ENCODE measurements around the gene BIRC5. TPM values are rescaled to one million over a fixed set of nuclear protein-coding genes. Genes with fewer than 3 reads are reported as not detected.
A peak's percentile ranks its signal among the peaks of the same experiment; 100 is the strongest.

BIRC5 gene
- total RNA-seq, 4 donors from 2014 or later: 3.7 to 9.6 (median 5.5) TPM

DNA sequence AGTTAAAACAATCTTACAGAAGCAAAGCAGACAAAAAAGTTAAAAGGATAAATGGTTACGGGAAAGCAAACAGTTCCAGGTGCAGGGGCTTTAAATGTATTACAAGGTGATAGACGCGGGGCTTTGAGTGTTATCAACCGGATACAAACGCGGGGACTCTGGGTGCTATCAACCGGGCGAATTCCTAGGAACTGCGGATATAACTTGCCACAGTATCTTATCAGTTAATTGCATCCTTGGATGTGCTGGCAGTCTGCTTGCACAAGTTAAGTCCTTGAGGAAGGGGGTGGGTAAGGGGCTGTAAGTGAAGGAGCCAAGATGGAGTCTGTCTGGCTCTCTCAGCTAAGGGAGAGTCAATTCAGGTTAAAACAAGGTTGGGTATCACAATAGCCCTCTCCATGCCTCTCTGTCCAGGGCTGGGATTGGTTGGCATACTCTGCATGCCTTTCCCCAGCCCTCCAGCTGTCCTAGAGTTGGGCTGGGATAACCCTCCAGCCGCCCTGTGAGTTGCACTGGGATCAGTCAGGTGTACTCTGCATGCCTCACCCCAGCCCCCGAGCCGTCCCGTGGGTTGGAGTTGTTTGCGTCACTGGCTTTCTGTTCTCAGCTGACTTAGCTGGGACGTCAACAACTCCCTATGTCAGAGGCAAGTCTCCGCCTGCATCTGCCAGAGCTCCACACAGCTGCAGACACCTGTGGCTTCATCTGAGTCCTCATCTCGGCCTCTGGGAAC, 58.3 kb downstream of the BIRC5 start:
- 41% methylated on average over 9 of the region's 17 CpGs for WGBS
- TF ChIP-seq, protein P1, sequence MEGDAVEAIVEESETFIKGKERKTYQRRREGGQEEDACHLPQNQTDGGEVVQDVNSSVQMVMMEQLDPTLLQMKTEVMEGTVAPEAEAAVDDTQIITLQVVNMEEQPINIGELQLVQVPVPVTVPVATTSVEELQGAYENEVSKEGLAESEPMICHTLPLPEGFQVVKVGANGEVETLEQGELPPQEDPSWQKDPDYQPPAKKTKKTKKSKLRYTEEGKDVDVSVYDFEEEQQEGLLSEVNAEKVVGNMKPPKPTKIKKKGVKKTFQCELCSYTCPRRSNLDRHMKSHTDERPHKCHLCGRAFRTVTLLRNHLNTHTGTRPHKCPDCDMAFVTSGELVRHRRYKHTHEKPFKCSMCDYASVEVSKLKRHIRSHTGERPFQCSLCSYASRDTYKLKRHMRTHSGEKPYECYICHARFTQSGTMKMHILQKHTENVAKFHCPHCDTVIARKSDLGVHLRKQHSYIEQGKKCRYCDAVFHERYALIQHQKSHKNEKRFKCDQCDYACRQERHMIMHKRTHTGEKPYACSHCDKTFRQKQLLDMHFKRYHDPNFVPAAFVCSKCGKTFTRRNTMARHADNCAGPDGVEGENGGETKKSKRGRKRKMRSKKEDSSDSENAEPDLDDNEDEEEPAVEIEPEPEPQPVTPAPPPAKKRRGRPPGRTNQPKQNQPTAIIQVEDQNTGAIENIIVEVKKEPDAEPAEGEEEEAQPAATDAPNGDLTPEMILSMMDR (IDR thresholded peaks at IDR 0.05): no peak
- TF ChIP-seq EP300 (IDR thresholded peaks at IDR 0.05) (no peak), POLR2A (IDR thresholded peaks at IDR 0.05) (no peak), POLR2AphosphoS5 (IDR thresholded peaks at IDR 0.05) (no peak)
- H3K9me3 ChIP-seq: no peaks in the 10 kb centered on the region
- DNase-seq (ENCODE audit: low spot score in 2 of 2): peak in 1 of 2 donors; percentile 76
- no peaks in the 10 kb centered on the region for H3K36me3 ChIP-seq
- peaks cover 44% of the 10 kb centered on the region for H3K27me3 ChIP-seq
- H3K27ac ChIP-seq: no peak overlapping the region
- peaks cover 16% of the 10 kb centered on the region for H3K4me1 ChIP-seq
- no peak overlapping the region for H3K4me3 ChIP-seq

DNA sequence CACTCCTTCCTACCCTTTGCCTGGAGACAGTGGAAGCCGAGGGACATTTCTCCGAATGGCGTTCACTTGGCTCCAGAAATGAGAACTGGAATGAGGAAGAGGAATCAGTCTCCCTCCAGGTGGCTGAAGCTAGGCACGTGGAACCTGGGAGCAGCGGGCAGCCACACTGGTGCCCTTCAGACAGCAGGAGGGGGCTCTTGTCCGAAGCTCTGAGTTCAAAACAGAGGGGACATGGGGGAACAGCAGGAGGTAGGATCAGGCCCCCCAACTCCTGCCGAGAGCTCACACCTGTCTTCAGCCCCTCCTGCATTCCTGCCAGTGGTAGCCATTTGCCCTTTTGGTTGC, 58.8 kb downstream of the BIRC5 start:
- Histone ChIP-seq H3K27ac (no peak overlapping the region), H3K27me3 (peaks cover 44% of the 10 kb centered on the region), H3K36me3 (no peaks in the 10 kb centered on the region), H3K4me3 (no peak overlapping the region), H3K4me1 (peaks cover 16% of the 10 kb centered on the region), H3K9me3 (no peaks in the 10 kb centered on the region)
- WGBS: 53% methylated on average over 4 of the region's 7 CpGs
- DNase-seq (ENCODE audit: low spot score in 2 of 2): no peak
- no peak for TF ChIP-seq EP300 (IDR thresholded peaks at IDR 0.05)
- no peak for TF ChIP-seq POLR2A (IDR thresholded peaks at IDR 0.05)
- TF ChIP-seq, protein P1 (IDR thresholded peaks at IDR 0.05): no peak
- TF ChIP-seq POLR2AphosphoS5 (IDR thresholded peaks at IDR 0.05): no peak

DNA sequence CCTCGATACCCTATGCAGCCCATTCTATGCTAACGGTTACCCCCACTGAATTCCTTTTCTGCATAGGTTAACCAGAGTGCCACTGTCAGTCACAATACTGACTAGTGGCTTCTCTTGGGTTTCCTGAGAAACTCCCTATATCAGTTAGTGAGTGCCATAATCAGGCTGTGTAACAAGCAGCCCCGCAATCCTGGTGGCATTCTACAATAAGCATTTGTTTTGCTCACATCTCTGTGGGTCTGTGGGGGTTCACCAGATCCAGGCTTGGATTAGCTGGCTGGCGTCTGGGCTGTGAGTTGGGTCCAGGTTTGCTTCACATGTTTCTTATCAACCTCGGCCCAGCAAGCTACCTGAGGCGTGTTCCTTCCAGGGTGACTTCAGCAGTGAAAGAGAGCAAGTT, 59.8 kb downstream of the BIRC5 start:
- peaks cover 16% of the 10 kb centered on the region for H3K4me1 ChIP-seq
- H3K27ac ChIP-seq: no peak overlapping the region
- WGBS: 90% methylated on average over 6 of the region's 6 CpGs

More for the DNA sequence above, 59.8 kb downstream of the BIRC5 start:
- DNase-seq (ENCODE audit: low spot score in 2 of 2): no peak
- peaks cover 36% of the 10 kb centered on the region for H3K27me3 ChIP-seq
- TF ChIP-seq EP300 (IDR thresholded peaks at IDR 0.05): no peak
- TF ChIP-seq POLR2A (IDR thresholded peaks at IDR 0.05): no peak
- no peaks in the 10 kb centered on the region for H3K36me3 ChIP-seq
- no peaks in the 10 kb centered on the region for H3K9me3 ChIP-seq
- no peak overlapping the region for H3K4me3 ChIP-seq

Other genes with a start within 250 kb of the BIRC5 start
- 10 to 100 TPM; 27.9 to 48.8 (median 32.0) TPM for gene TMC6, start 85.5 kb upstream of the BIRC5 start, total RNA-seq
- 1 to 10 TPM in 2 of 4 donors, under 1 TPM in 2; 0.36 to 6.4 (median 1.8) TPM for gene TMC8, start 83.5 kb upstream of the BIRC5 start, total RNA-seq
- gene C17orf99, start 67.9 kb upstream of the BIRC5 start, total RNA-seq: 1 to 10 TPM in 3 of 4 donors, not detected in 1; 1.4 to 2.7 (median 2.1) TPM
- 100 to 1,000 TPM; 127 to 139 (median 133) TPM for gene SYNGR2, start 45.7 kb upstream of the BIRC5 start, total RNA-seq
- gene TK1, start 27.2 kb upstream of the BIRC5 start, total RNA-seq: 1 to 10 TPM; 1.0 to 9.1 (median 7.0) TPM
- gene AFMID, start 26.9 kb upstream of the BIRC5 start, total RNA-seq: 10 to 100 TPM; 43.9 to 78.3 (median 66.1) TPM
- gene TMEM235, start 17.4 kb downstream of the BIRC5 start, total RNA-seq: not detected
- 100 to 1,000 TPM in 1 of 4 donors, 10 to 100 TPM in 3; 33.2 to 264 (median 60.9) TPM for gene SOCS3, start 145.8 kb downstream of the BIRC5 start, total RNA-seq
- 10 to 100 TPM; 23.9 to 51.7 (median 34.2) TPM for gene PGS1, start 164.4 kb downstream of the BIRC5 start, total RNA-seq